Left hindlimb (tissue), 1 donor: ENCODE results near the gene SAP25.

Experiments used
- DNase-seq: peaks from one replicate; pipeline ENCODE4 v3.0.0-alpha.2; 2018

SAP25 gene

DNA sequence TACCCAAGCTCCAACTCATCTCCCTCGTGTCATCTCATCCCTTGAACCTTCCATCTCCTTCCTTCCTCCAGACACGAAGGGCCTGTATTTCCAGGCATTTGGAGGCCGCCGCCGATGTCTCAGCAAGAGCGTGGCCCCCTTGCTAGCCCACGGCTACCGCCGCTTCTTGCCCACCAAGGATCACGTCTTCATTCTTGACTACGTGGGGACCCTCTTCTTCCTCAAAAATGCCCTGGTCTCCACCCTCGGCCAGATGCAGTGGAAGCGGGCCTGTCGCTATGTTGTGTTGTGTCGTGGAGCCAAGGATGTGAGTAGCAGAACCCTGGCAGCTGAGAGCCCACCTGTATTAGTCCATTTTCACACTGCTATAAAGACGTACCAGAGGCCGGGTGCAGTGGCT lies 17.9 kb upstream of the SAP25 start:
- DNase-seq = no peak

GRCh38 chr7:100590077-100590737 lies 16.5 kb upstream of the SAP25 start:
- no peak for DNase-seq

DNA sequence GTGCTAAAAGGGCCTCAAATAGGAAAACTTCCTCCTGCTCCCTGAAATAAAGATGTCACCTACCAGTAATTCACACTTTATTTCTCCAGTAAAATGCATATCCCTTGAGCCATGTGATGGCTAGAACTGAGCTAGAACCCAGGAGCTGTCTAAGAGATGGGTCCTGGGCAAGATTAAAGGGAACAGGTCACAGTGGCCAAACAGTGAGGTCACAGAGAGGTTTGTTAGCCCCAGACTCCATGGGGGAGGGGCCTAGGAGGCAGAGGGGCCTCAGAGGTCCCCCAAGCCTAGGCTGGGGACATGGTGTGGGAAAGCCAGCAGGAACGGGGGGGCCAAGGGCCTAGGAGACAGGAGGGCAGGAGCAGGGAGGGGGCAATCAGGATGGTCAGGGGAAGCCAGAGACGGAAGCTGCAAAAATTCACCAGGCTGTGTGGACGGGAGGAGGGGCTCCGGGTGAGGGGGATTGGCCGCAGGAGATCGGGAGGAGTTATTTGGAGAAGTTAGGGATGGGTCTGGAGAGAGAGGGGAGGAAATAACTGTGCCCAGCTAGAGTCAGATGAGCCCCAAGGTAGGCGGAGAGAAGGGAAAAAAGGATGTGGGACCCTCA lies 15.7 kb upstream of the SAP25 start:
- no peak for DNase-seq

DNA sequence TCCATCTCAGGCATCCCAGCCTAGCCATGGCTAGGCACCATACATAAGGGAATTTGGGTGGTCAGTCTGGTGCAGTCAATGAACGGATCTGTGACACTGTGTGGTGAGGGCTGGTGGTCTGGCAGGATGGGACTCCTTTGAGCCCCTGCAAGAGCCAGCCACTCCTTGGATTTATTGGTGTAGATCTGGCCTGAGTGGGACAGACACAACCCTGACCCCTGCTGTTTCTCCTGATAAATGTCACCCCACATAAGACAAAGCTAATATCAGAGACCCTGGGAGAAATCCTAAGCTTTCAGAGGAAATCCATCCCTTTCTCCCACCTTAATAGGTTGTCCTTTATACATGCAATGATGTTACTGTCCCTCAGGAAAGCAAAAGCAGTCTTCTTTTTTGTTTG lies 14.7 kb upstream of the SAP25 start:
- DNase-seq = no peak

- DNase-seq = peak; percentile 100
Measured at GRCh38 chr7:100586266-100587025, 12.7 kb upstream of the SAP25 start, which contains the start of gene FBXO24. Gene FBXO24, plus strand, starts transcription at chr7:100586328. Its CDS starts 298 bp downstream, at chr7:100586626.

- DNase-seq = no peak
Measured at GRCh38 chr7:100585511-100586265, 12.0 kb upstream of the SAP25 start, which contains the start of gene LRCH4. Gene LRCH4, minus strand, starts transcription at chr7:100586129. Its CDS starts 29 bp downstream, at chr7:100586100.

- no peak for DNase-seq
Measured at GRCh38 chr7:100584683-100585510, 11.2 kb upstream of the SAP25 start.

DNA sequence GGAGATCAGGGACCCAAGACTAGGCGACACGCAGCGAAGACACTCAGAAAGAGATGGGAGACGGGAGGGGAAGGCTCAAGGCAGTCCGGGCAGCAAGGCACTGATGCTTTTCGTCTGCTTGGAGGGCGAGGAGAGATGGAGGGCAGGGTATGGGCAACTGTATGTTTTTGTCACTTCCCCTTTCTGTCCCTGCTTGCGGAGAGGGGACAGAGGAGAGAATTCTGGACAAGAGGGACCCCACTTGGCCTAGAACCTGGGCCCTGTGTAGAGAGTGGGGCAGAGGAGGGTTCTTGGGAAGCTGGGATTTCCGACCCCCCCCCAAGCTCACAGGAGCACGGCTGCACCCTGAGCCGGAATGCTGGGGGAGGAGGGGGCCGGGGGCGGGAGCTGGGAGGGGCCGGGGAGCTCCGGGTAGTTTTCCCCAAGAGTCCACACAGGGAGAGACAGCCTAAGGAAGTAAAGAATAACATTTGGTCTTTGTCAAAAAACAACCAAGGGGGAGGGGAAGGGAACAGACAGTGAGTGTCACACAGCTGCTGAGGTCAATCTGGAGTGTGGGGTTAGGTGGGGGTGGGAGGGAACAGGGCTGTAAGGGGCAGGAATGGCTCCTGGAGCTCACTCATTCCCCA lies 10.5 kb upstream of the SAP25 start:
- DNase-seq = no peak

- no peak for DNase-seq
Measured at GRCh38 chr7:100583132-100584053, 9.7 kb upstream of the SAP25 start.

- no peak for DNase-seq
Measured at GRCh38 chr7:100582650-100583049, 8.9 kb upstream of the SAP25 start.

DNA sequence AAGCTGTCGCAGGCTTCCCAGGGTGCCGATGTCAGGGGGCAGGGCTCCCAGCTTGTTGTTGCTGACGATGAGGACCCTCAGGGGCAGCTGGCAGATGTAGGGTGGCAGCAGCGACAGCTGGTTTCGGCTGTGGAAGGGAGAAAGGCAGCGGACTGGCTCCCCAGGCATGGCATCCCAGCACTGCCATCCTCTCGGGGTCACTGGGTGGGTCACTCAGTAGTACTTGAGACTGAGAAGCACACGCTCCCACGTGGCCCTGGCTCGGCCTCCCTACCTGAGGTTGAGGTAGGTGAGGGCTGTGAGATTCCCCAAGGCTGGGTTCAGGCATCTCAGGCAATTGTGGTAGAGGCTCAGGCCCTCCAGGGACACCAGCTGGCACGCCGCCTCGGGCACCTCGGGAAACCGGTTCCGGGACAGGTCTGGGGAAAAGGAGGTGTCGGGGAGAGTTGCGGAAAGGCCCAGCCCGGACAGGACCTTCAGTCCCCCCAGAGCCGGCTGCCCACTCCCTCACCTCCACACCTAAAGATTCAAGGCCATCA lies 8.4 kb upstream of the SAP25 start:
- no peak for DNase-seq

- DNase-seq = no peak
Measured at GRCh38 chr7:100580466-100581283, 7.0 kb upstream of the SAP25 start.

- no peak for DNase-seq
Measured at GRCh38 chr7:100578246-100579183, 4.8 kb upstream of the SAP25 start.

GRCh38 chr7:100577507-100577906 lies 3.8 kb upstream of the SAP25 start:
- DNase-seq = no peak

DNA sequence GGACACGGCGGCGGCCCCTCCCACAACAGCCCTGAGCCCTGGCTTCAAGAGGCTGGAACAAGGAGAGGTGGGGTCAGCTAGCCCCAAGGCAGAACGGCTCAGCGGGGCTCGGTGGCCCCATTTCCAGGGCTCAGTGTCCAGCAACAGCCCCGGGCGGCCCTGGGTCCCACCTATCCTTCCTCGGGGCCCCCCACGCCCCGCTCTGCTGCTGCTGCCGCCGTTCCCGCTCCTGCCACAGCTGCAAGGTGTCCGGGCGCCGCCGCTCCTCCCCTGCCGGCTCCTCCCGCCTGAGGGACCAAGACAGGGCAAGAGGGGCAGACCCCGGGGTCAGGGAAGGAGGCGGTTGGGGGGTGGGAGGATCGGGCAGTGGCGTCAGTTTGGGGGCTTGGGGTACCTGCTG lies 3.4 kb upstream of the SAP25 start:
- DNase-seq = no peak

DNA sequence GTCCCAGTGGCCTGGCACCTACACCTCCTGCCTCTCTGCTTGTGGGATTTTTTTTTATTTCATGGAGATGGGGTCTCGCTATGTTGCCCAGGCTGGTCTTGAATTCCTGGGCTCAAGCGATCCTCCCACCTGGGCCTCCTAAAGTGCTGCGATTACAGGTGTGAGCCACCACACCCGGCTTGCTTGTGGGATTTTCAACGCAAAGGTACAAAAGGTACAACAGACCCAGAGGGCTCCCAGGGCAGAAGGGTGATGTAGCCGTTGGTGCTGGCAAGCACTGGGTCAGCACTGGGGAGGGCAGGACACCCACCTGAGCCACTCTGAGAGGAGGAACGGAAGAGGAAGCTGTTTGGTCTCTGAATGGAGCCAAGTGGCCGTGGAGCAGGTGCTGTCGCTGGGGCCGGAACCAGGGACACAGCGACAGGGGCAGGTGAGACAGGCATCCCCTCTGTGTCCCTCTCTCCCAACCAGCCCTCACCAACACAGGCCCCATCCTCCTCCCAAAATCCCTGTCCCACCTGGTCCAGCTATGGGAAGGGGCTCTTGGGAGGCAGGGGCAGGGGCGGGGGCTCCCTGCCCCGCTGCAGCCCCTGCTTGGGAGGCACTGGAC lies 2.8 kb upstream of the SAP25 start:
- DNase-seq = no peak

DNA sequence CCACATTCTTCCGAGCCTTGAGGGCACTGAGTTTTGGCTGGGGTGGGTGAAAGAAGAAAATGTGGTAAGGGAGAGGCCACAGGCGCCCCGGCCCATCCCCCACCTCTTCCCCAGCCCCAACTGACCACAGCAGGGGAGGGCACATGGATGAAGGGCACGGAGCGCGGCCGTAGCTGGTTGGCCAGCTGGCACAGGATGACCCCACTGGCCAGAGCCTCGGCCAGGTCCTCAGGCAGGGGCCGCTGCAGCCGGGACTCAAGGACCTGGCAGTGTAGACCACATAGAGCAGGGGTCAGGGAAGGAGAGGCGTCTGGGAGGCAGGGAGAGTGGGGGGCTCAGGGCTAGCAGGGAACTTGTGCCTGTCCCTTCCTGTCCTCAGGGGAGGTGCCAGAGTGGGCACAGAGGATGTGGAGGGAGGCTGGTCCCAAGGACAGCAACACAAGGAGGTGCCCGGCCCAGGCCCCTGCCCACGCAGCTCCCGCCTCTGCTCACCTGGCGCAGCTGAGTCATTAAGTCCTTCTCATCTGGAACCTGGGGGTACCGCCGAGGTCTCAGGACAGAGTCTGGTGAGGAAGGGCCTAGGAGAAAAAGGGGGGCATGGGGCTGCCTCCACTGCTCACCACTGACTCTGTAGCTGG lies 2.2 kb upstream of the SAP25 start:
- no peak for DNase-seq
